Stimulated activated effector memory CD8-positive, alpha-beta T cell treated with anti-CD3 and anti-CD28 coated beads, Interleukin-12 subunit alpha, Interleukin-12 subunit beta, amount 100 ng/mL, for 72 hours (primary cell): Measurements from ENCODE around the gene CFAP99.
"Not testable (repeated sequence)": the region's sequence is repeated elsewhere in the genome, so short reads cannot be mapped to it uniquely, and the experiment has no call there.

Experiments used
- ATAC-seq: fragments of 150-1000 bp; cut with Tn5 transposase; 2 replicates; pipeline ENCODE4 v1.10.0; 2021
- DNase-seq, 2 donors: peaks; one replicate each; pipeline ENCODE4 v3.0.0; 2021 to 2022; ENCODE audit warnings: low spot score in 2 of 2
- H3K27ac Mint-ChIP-seq: one replicate; pipeline ENCODE4 v1.8.0; 2022; ENCODE audit warnings: mild to moderate bottlenecking, mixed read lengths
- H3K36me3 Mint-ChIP-seq: one replicate; pipeline ENCODE4 v1.8.0; 2022; ENCODE audit warnings: mild to moderate bottlenecking, mixed read lengths
- H3K4me1 Mint-ChIP-seq: one replicate; pipeline ENCODE4 v1.8.0; 2022; ENCODE audit warnings: mixed read lengths
- H3K4me3 Mint-ChIP-seq: one replicate; pipeline ENCODE4 v1.8.0; 2022; ENCODE audit warnings: mild to moderate bottlenecking, mixed read lengths
- H3K9me3 Mint-ChIP-seq: one replicate; pipeline ENCODE4 v1.8.0; 2022; ENCODE audit warnings: mixed read lengths

Gene CFAP99

DNA sequence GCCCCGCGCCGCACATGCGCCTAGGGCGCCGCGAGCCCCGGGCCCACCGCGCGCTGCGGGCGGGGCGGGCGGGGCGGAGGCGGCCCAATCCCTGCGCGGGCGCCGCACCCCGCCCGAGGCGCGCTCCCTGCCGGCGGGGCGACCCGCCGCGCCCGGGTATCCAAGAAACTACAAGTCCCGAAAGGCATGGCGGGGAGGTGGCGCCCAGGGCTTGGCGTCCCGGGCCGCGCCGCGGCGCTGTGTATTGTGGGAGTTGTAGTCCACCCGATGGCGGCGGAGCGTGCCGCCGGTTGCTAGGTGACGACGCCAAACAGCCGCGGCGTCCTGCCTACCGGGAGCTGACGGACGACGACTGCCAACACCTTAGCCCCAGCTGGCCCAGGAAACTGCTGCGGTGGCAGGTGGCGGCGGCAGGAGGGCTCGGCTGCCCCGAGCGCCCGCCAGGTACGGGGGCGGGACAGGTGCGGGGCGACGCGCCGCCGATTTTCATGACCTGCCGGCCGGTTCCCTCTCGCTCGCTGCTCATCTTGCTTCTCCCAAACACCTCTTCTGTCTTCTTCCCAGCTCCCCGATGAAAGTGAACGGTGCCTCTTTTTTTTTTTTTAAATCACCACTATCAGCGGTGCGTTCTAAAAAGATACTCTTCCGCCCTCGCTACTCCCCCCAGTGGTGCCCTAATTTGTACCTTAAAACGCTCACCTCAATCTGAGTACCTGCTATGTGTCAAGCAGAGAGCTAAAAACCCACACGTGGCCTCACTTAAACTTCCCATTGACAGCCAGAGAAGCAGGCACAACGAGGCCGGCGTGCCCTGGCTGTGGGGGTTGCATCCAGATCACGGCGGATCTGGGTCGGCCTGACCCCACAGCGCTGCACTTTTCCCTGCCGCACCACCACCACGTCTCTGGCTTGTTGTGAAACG lies at the start of gene CFAP99:
Gene CFAP99 (plus strand): TSS at position 306 of the 922 bp plus-strand sequence.
- peak within 1 kb of the TSS; percentile 73 for H3K4me3 Mint-ChIP-seq
- H3K36me3 Mint-ChIP-seq: peaks cover 13% of the 10 kb centered on the region
- DNase-seq: peak; percentile 85 to 95
- no peaks in the 10 kb centered on the region for H3K9me3 Mint-ChIP-seq
- peaks cover 40% of the 10 kb centered on the region for H3K4me1 Mint-ChIP-seq
- peak within 1 kb of the TSS; percentile 97 for H3K27ac Mint-ChIP-seq
- ATAC-seq: peak; percentile 95

DNA sequence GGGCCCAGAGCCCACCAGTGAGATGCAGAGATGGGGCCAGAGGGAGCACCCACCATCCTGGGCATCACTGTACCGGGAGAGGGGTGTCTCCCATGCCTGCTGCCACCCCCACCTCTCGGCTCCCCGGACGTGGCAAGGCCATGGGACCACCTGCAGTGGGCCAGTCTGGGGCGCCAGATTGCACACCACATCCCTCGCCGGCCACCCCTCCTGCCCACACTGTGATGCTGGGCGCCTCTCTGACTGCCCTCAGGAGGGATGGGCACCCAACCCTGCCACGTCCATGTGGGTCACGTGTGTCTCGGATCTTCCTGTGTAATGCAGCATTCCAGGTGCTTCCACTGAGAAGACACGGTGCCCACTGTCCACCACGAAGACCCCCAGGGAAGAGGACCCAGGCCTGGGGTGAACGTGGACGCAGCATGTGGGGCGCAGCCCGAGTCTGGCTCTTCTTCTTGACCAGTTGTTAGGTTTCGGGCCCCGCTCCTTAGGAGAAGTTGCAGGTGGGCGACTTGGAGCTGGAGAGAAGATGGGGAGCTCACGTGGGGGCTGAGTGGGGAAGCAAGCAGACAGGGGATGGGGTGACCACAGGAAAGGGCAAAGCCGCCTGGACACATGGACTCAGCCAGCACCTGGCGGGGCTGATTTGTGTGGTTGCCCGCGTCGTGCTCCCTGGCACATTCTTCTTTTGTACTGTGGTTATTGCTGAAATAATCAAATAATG lies 48.0 kb upstream of the CFAP99 start:
- ATAC-seq (no peak), DNase-seq (no peak)
- peaks cover 6% of the 10 kb centered on the region for H3K9me3 Mint-ChIP-seq
- no peak overlapping the region for H3K4me3 Mint-ChIP-seq
- peaks cover 12% of the 10 kb centered on the region for H3K36me3 Mint-ChIP-seq
- peak overlapping the region; percentile 76 for H3K27ac Mint-ChIP-seq
- H3K4me1 Mint-ChIP-seq: peaks cover 13% of the 10 kb centered on the region

- H3K27ac Mint-ChIP-seq: no peak overlapping the region
- no peak for DNase-seq
Observed at GRCh38 chr4:2371765-2372487, 46.8 kb upstream of the CFAP99 start.

GRCh38 chr4:2372488-2373030 lies 46.2 kb upstream of the CFAP99 start:
- peaks cover 6% of the 10 kb centered on the region for H3K9me3 Mint-ChIP-seq
- H3K36me3 Mint-ChIP-seq: peaks cover 12% of the 10 kb centered on the region

More at GRCh38 chr4:2371765-2372487, 46.8 kb upstream of the CFAP99 start:
- H3K9me3 Mint-ChIP-seq: peaks cover 6% of the 10 kb centered on the region
- peaks cover 12% of the 10 kb centered on the region for H3K36me3 Mint-ChIP-seq
- no peak overlapping the region for H3K4me3 Mint-ChIP-seq
- peaks cover 13% of the 10 kb centered on the region for H3K4me1 Mint-ChIP-seq
- no peak for ATAC-seq

DNA sequence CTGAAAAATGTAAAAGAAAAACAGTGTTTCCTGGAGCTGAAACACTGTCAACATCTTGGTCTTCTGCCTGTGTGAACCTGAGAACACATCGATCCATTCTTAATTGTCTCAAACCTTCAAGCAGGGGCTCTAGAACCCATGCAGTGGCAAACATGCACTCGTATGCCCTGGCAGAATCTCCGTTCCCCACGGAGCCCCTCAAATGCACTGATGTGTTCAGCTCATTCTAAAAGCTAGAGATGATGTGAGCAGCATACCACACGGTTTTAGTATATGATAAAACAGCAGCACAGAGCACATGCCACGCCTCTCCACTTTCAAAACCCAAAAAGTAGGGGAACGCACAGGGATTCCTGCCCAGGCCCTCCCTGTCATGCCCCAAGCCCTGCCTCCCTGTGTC lies 45.2 kb upstream of the CFAP99 start:
- no peak for ATAC-seq
- Mint-ChIP-seq H3K4me1 (peaks cover 17% of the 10 kb centered on the region), H3K4me3 (no peak overlapping the region), H3K9me3 (peaks cover 6% of the 10 kb centered on the region), H3K36me3 (peaks cover 17% of the 10 kb centered on the region), H3K27ac (peak overlapping the region; percentile 69)
- DNase-seq: no peak

More at GRCh38 chr4:2372488-2373030, 46.2 kb upstream of the CFAP99 start:
- H3K4me1 Mint-ChIP-seq: peaks cover 13% of the 10 kb centered on the region
- ATAC-seq (no peak), DNase-seq (no peak)
- H3K4me3 Mint-ChIP-seq: no peak overlapping the region
- H3K27ac Mint-ChIP-seq: no peak overlapping the region

DNA sequence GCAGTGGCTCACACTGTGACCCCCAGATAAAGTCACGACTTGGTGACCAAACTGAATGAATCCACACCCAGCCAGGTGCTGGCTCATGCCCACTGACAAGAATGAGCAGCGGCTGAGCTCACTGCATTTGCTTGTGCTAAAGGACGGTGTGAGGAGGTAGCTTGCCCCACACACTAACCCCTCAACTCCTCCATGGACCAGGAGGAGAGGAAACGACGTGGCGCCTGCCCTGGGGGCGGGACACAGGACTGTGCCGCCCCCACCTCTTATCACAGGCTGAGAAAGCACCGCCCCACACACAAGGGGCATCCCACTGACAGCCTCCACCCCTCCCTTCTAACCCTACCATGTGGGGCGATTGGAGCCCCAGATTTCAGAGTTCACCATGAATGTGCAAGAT lies 43.3 kb upstream of the CFAP99 start:
- Mint-ChIP-seq H3K27ac (peak overlapping the region; percentile 10), H3K4me1 (peaks cover 23% of the 10 kb centered on the region), H3K4me3 (no peak overlapping the region), H3K9me3 (no peaks in the 10 kb centered on the region), H3K36me3 (peaks cover 21% of the 10 kb centered on the region)
- ATAC-seq (no peak), DNase-seq (no peak)

DNA sequence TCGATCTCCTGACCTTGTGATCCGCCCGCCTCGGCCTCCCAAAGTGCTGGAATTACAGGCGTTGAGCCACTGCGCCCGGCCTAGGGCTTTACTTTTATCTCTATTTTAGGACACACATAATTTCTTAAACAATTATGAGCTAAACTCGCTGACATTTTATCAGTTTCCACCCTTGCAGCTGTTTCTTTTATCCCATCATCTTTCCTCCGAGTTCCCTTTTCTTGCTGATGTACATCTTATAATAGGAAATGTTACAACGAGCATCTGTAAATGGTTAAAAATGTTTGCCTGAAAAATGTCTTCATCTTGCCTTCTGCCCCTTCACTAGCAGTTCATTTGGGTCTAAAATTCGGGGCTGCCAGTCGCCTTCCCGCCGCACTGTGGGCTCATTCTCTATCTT lies 41.5 kb upstream of the CFAP99 start:
- ATAC-seq: no peak
- H3K9me3 Mint-ChIP-seq: no peaks in the 10 kb centered on the region
- no peak overlapping the region for H3K4me3 Mint-ChIP-seq
- H3K4me1 Mint-ChIP-seq: peaks cover 24% of the 10 kb centered on the region
- H3K27ac Mint-ChIP-seq: no peak overlapping the region
- H3K36me3 Mint-ChIP-seq: peaks cover 9% of the 10 kb centered on the region
- DNase-seq: no peak

GRCh38 chr4:2378401-2378800 lies 40.4 kb upstream of the CFAP99 start:
- H3K4me3 Mint-ChIP-seq: no peak overlapping the region
- peak overlapping the region; percentile 23 for H3K27ac Mint-ChIP-seq
- no peak for ATAC-seq
- H3K4me1 Mint-ChIP-seq: peaks cover 35% of the 10 kb centered on the region
- peaks cover 12% of the 10 kb centered on the region for H3K36me3 Mint-ChIP-seq
- no peak for DNase-seq
- no peaks in the 10 kb centered on the region for H3K9me3 Mint-ChIP-seq

GRCh38 chr4:2378898-2379297 lies 39.9 kb upstream of the CFAP99 start:
- DNase-seq (no peak), ATAC-seq (no peak)
- peaks cover 36% of the 10 kb centered on the region for H3K4me1 Mint-ChIP-seq
- peaks cover 14% of the 10 kb centered on the region for H3K36me3 Mint-ChIP-seq
- no peak overlapping the region for H3K4me3 Mint-ChIP-seq
- peak overlapping the region; percentile 23 for H3K27ac Mint-ChIP-seq
- H3K9me3 Mint-ChIP-seq: no peaks in the 10 kb centered on the region

DNA sequence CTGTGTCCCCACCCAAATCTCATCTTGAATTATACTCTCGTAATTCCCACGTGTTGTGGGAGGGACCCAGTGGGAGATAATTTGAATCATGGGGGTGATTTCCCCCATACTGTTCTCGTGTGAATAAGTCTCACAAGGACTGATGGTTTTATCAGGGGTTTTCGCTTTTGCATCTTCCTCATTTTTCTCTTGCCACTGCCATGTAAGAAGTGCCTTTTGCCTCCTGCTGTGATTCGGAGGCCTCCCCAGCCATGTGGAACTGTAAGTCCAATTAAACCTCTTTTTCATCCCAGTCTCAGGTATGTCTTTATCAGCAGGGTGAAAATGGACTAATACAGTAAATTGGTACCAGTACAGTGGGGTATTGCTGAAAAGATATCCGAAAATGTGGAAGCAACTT lies 38.2 kb upstream of the CFAP99 start:
- H3K4me1 Mint-ChIP-seq: peaks cover 35% of the 10 kb centered on the region
- H3K4me3 Mint-ChIP-seq, DNase-seq, H3K9me3 Mint-ChIP-seq, ATAC-seq: not testable (repeated sequence)
- peak overlapping the region; percentile 23 for H3K27ac Mint-ChIP-seq
- peaks cover 14% of the 10 kb centered on the region for H3K36me3 Mint-ChIP-seq

DNA sequence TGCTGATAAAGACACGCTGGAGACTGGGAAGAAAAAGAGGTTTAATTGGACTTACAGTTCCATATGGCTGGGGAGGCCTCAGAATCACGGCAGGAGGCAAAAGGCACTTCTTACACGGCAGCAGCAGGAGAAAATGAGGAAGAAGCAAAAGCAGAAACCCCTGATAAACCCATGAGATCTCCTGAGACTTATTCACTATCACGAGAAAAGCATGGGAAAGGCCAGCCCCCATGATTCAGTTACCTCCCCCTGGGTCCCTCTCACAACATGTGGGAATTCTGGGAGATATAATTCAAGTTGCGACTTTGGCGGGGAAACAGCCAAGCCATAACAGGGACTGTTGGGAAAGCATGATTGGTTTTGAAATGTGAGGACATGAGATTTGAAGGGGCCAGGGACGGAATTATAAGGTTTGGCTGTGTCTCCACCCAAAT lies 36.0 kb upstream of the CFAP99 start:
- H3K27ac Mint-ChIP-seq, ATAC-seq, H3K4me3 Mint-ChIP-seq, H3K9me3 Mint-ChIP-seq, DNase-seq: not testable (repeated sequence)
- Mint-ChIP-seq H3K4me1 (peaks cover 42% of the 10 kb centered on the region), H3K36me3 (peaks cover 20% of the 10 kb centered on the region)

DNA sequence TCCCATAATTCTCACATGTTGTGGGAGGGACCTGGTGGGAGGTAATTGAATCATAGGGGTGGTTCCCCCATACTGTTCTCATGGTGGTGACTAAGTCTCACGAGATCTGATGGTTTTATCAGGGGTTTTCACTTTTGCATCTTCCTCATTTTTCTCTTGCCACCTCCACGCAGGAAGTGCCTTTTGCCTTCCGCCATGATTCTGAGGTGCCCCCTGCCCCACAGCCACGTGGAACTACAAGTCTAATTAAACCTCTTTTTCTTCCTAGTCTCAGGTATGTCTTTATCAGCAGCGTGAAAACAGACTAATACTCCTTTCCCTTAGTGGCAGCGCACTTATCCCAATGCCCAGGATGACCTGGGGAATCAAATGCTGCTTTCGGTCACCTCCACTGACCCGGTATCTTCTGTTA lies 35.5 kb upstream of the CFAP99 start:
- Mint-ChIP-seq H3K36me3 (peaks cover 18% of the 10 kb centered on the region), H3K4me1 (peaks cover 42% of the 10 kb centered on the region), H3K27ac (peak overlapping the region; percentile 88)
- H3K4me3 Mint-ChIP-seq, ATAC-seq, DNase-seq, H3K9me3 Mint-ChIP-seq: not testable (repeated sequence)

GRCh38 chr4:2383760-2384159 lies 35.0 kb upstream of the CFAP99 start:
- no peak for DNase-seq
- peaks cover 13% of the 10 kb centered on the region for H3K36me3 Mint-ChIP-seq
- H3K4me1 Mint-ChIP-seq: peaks cover 42% of the 10 kb centered on the region
- peak overlapping the region; percentile 88 for H3K27ac Mint-ChIP-seq
- no peak for ATAC-seq
- H3K9me3 Mint-ChIP-seq: no peaks in the 10 kb centered on the region
- H3K4me3 Mint-ChIP-seq: no peak overlapping the region

DNA sequence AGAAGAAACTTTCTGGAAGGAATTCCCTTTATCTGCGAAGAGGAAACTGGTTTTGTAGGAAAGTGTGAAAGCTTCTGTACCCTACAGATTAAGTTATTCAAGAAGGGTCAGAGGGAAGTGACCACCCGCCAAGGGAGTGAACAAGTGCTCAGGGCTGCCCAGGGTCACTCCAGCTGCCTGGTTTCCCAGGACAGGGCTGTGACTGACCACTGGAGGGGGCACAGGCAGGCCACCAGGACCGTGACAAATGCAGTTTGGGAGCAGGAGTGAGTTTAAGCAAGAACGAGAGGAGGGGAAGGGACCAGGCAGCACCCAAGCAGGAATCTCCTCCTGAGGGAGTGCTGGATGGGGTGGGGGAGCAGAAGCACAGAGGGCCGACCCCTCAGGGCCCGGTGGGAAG lies 34.5 kb upstream of the CFAP99 start:
- no peak overlapping the region for H3K4me3 Mint-ChIP-seq
- peaks cover 43% of the 10 kb centered on the region for H3K4me1 Mint-ChIP-seq
- peaks cover 11% of the 10 kb centered on the region for H3K36me3 Mint-ChIP-seq
- ATAC-seq (no peak), DNase-seq (no peak)
- no peaks in the 10 kb centered on the region for H3K9me3 Mint-ChIP-seq
- peak overlapping the region; percentile 88 for H3K27ac Mint-ChIP-seq

GRCh38 chr4:2385516-2385915 lies 33.2 kb upstream of the CFAP99 start:
- no peak for ATAC-seq
- Mint-ChIP-seq H3K27ac (peak overlapping the region; percentile 40), H3K9me3 (no peaks in the 10 kb centered on the region), H3K4me1 (peaks cover 52% of the 10 kb centered on the region), H3K4me3 (no peak overlapping the region), H3K36me3 (peaks cover 11% of the 10 kb centered on the region)
- no peak for DNase-seq
